Activated CD8-positive, alpha-beta memory T cell treated with anti-CD3 and anti-CD28 coated beads for 24 hours (primary cell): ENCODE data around the gene C11orf58.

ENCODE experiments used
- DNase-seq: peaks from one replicate; pipeline ENCODE4 v3.0.0-alpha.2; 2020

C11orf58 gene

DNA sequence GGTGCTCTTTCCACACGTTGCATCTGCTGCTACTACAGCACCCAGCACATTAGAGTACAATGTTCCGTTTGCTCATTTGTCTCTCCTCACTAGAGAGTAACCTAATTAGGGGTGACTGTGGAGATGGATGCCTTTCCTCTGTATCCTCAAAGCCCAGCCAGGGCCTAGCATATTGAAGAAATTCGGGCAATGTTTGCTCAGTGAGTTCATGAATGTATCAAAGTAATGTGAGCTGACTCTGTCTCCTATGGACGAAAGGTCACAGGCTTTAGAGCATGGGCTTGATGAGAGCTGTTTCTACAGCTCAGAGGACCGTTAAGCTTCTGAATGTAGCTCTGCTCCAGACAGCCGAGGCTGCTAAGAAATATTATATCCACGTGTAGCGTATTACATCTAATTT lies 67.5 kb downstream of the C11orf58 start:
- no peak for DNase-seq

DNA sequence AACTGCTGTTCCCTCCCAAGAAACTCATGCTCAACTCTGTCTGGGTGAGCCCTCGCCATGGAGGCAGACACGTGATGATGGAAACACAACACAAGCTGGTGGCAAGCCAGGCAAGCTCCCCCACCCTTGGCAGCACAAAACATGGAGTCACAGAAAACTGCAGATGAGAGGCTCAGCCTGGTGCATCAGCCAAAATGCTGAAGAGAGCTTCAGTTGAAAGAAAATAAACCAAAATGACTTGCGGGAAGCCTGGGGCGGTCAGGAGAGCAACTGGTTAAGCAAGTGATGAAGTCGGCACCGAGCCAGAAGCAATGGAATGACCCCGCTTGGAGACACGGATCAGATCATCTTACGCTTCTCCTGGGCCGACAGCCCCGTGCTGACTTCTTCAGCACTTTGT lies 68.3 kb downstream of the C11orf58 start:
- no peak for DNase-seq

DNA sequence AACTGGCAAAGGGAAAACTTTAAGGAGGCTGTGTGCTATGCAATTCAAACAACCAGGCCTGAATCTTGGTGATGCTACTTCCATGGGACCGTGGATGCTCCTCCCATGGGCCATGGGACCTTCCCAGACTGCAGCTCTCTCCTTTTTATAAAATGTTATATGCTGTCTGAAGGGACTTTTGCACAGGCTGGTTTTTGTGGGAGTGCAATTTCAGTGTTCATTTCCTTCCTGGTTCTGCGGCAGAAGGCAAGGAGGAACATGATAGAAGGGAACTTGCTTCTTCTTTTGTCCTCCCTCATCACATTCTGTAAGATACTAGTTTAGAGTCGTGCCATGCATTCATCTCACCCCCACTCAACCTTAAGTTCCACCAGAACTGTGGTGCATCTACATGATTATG lies 68.9 kb downstream of the C11orf58 start:
- DNase-seq, result no peak
